HG03135 (cell line): ENCODE measurements around the gene ITPA.

ENCODE experiments used
- ATAC-seq: cut with Tn5 transposase; IDR thresholded peaks from one replicate; pipeline ENCODE4 v1.9.1; 2021; ENCODE audit warnings: mild to moderate bottlenecking, moderate library complexity; ENCODE audit not compliant: unreplicated experiment

ITPA gene

DNA sequence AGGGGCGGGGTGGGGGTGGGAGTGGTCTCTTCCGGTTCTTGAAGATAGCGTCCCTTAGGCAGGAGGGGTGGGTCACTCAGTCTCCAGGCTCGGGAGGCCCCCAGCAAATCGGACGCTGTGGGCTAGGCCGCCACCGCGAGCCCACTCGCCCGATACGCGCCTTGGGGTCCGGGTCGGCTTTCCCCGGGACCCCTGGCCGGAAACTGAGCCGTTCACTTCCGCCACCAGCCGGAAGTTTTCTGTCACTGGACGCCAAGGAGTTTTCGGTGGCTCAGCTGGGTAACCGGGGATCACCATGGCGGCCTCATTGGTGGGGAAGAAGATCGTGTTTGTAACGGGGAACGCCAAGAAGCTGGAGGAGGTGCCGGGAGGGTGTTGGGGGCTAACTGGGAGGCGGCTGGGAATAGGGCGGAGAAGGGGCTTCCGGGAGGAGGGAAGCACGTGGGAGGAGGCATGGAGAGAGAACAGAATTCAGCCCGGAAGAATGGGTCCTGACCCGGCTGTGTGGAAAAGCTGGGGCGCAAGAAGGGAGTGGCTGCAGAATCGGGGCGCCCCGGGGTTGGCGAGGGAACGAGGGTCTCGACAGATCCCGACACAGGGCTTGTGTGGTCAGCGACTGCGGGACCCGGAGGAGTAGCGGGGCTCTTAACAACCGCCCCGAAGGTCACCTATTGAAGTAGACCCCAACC lies at the start of gene ITPA:
Gene ITPA (plus strand): TSS at position 242 of the 689 bp plus-strand sequence. CDS start 54 bp downstream, at position 296.
- ATAC-seq = no peak

DNA sequence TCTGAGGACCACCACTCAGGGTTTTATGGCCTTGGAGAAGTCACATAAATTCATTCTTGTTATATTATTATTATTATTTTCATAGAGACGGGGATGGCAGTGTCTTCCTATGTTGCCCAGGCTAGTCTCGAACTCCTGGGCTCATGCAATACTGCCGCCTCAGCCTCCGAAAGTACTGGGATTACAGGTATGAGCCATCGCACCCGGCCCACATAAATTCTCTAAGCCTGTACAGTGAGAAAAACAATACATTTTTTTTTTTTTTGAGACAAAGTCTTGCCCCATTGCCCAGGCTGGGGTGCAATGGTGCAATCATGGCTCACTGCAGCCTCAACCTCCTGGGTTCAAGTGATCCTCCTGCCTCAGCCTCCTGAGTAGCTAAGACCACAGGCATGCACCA lies 48.9 kb upstream of the ITPA start:
- no peak for ATAC-seq

DNA sequence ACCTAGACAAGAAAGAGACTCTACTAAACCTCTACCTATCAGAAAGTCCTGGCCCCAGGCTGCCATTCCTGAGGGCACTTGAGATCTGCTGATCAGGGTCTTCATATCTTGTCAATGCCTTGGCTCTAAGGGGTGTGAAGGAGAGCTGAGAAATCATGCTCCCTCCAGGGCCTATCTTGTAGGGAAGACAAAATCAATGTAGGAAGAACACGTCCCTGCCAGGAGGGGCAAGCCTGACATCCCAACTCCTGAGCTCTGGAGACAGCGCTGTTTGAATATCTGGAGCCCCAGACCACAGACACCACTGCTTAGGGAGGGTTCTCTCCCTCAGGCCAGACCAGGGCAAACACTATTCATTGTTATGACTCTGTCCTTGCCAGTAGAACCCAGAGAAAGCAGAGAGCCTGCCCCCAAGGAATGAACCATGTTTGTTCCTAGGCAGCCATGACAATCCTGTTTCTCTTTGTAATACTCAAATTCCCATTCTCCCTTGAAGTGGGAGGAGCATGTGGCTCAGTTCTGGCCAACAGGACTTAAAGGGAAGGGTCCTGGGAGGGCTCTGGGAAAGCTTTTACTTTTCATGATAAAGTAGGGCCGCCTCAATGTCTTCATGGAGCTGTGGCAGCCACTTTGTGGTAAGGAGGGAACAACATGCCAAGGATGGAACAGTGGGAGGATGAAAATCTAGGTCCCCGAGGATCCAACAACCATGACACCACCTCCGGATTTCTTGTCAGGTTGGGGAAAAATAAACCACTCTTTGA lies 47.8 kb upstream of the ITPA start:
- ATAC-seq = no peak

DNA sequence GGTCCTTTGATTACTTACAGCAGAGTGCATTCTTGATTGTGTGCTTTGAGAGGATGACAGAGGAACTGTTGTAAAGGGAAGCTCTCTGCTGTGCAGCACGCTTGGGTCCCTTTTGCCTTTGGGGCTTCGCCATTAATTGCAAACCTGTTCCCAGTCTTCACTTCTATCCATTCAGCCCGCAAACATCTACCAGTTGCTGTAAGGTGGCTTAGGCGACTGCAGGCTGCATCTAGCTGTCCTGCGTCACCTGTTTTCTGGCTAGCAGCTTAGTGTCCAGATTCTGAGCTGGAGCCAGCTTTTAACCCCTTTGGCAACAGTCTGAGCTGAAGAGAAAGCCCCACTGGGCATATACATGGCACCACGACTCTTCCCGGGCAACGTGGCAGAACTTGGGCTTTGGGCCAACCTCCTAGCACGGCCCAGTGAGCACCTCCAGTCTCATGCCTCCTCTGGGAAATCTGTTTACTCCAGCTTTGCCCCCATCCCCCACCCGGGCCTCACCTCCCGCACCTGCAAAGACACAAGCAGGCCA lies 47.2 kb upstream of the ITPA start:
- no peak for ATAC-seq

DNA sequence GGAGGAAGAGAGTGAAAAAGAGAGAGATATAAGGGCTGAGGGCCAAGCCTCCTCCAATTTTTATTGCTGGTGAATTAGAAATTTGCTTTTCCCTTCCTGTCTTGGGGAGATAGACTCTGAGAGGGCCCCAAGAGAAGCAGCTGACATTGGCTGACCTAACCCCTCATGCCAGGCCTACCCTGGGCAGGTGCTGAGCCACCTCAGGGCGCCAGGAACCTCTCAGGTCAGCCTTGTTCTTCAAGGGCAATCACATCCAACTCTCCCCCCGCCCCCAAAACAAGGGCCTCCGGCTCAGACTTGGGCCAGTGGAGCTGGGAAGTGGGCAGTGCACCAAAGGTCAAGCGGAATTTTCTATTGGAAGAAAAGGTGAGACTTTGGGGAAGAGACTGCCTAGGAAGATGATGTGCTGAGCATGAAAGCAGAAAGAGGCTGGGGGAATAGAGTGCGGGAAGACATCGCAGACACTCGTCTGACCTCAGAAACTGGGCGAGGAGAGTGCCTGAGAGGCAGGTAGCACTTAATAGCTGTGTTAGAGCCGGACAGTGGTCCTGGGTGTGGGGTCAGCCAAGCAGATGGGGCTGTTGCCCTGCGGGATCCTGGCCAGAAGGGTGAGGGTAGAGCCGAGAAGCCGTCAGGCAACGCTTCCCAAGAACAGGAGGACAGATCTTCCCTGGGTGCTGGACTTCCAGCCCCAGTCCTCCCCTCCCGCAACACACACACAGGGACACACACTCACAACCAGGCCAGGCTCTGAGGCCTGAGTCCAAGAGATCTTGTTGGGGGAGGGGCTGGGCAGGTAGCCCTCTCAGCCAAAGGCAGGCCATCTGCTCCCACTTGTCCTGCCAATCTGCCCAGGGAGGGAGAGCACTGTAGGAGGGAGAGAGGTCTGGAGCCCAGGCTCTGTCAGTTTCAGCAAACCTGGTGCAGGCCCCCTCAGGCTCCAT lies 45.9 kb upstream of the ITPA start:
- no peak for ATAC-seq

DNA sequence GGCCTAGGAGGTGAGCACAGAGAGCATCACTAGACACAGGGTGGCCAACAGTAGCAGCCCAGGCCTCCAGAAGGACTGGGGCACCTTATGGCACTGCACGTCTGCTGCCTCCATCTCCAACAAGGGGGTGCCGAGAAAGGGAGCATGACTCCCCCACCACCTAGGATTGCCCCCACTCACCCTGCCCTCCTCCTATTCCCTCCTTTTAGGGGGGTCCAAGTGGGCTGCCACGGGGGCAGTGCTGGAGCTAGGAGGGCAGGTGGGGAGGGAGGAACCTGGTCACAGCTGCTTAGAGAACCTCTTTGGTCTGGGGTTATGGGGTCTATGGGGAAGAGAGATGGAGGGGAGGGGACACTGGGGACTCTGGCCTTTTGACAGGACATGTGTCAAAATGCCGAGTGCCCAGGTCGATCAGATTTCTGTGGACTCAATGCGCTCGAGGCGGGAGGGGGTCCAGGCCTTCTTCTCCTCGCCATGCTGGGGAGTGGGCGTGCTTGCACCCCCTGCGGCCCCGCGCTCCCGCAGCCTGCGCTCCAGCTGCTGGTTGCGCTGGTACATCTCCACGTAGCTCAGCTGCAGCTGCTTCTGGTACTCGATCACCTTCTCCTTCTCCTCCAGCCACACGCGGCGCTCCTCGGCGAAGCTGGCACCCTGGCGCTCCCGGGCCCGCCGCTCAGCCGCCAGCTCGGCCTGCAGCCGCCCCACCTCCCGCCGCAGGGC lies 45.1 kb upstream of the ITPA start:
- ATAC-seq = no peak

DNA sequence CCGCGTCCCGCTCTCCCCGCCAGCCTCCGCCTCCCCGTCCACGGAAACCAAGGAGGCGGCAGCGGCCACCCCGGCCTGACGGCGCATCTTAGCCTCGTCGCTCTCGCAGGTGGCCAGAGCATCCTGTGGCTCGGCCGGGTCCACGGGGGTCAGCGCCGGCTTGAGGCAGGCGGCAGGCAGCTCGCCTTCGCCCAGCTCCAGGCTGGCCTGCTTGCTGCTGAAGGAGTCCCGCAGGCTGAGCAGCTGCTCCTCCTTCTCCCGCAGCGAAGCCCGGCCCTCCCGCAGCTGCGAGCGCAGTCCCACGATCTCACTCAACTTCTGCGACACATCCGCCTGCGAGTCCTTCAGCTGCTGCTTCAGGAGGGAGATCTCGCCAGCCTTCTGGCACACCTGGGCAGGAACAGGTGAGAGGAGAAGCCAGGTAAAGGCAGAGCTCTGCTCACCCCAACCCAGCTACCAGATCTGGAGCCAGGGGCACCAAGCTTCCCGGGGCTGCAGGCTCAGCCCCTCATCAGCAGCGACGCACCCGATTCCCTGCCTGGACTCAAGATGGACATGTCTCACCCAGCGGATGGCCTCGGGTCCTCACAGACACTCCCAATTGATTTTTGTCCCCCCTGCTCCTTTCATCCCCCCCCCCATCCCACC lies 44.4 kb upstream of the ITPA start:
- ATAC-seq = no peak

DNA sequence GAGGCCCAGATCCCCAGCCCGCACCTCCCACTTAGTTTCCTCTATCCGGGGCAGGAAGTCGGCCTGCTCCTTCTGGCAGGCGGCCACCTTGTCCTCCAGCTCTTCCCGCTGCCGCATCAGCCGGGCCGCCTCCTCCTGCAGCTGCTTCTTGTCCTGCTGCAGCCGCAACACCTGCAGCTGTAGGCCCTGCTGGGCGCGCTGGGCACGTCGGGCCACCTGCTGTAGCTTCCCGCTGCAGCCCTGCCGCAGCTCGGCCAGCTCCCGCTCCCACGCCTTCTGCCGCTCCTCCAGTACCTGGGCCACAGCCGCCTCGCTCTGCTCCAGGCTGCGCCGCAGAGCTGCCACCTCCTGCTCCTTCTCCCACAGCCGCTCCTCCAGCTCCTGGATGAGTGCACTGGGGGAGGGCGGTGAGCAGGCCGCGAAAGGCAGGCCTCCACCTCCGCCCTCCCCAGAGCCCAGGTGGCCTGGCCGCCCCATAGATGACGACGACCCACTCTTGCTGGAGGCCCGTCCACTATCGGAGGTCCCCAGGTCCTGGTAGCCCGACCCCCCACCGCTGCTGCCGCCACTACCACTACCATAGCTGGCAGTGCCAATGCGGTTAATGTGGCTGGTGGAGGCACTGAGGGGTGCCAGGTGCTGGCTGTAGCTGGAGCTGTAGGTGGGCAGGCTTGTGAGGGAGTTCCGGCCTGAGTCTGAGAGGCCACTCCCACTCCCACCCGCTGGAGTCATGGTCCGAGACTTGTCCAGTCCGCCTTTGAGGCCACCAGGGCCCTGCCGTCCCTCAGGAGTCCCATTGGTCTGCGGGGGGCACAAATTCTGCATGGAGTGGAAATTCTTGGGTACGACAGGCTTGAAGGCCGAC lies 43.6 kb upstream of the ITPA start:
- ATAC-seq = no peak

DNA sequence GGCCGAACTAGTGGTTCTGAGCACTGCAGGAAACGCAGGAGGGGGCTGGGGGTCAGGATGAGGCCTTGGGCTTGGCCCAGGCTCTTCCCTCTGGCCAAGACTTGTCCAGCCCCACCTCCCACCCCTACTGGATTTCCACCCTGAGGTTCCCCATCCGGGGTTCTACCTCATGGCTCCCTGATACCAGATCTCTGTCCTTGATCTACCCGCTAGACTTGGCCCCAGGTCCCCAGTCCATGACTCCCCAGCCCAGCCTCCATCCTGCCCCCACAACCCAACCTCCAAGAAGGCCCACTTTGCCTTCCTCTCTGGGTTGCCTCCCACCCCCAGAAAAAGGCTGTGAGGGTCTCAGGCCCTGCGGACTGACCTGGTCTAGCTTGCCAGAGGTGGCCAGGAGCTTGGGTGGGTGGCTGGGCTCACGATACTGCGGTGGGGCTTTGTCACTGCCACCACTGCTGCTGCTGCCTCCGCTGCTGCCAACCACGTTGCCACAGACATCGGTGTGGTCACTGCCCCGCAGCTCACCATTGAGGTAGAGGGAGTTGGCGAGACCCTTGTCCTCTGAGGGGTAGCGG lies 42.9 kb upstream of the ITPA start:
- no peak for ATAC-seq

DNA sequence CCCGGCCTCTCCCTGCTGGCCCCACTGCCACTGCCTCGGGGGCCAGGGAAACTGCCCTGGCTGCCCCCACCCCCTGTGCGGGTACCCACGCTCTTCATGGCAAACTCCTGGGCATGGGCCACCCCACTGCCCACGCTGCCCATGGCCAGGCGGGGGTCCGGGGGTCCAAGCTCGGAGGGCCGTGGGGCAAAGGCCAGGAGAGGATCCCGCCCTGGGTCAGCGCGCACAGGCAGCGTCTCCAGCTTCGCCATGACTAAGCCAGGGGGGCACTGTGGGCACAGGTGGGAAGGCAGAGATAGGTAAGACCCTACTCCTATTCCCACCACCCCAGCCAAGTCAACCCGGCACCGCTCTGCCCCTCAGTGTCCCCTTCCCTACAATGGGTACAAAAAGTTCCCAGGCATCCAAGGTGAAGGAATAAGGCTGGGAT lies 42.4 kb upstream of the ITPA start:
- no peak for ATAC-seq

DNA sequence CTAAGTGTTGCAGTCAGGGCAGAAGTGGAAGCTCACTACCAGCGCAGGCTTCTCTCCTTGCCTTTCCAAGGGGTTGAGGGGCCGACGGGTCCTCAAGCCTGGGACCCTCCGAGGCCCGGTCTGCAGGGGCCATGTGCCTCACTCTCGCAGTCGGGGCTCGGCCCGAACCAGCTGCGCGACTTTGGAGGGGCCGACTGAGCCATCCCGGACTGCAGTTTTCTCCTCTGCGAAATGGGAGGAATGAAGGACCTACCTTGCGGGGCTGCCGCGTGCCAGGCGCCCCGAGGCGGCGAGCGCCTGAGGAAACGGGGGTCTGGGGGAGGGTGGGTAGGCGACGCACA lies 41.6 kb upstream of the ITPA start:
- no peak for ATAC-seq

DNA sequence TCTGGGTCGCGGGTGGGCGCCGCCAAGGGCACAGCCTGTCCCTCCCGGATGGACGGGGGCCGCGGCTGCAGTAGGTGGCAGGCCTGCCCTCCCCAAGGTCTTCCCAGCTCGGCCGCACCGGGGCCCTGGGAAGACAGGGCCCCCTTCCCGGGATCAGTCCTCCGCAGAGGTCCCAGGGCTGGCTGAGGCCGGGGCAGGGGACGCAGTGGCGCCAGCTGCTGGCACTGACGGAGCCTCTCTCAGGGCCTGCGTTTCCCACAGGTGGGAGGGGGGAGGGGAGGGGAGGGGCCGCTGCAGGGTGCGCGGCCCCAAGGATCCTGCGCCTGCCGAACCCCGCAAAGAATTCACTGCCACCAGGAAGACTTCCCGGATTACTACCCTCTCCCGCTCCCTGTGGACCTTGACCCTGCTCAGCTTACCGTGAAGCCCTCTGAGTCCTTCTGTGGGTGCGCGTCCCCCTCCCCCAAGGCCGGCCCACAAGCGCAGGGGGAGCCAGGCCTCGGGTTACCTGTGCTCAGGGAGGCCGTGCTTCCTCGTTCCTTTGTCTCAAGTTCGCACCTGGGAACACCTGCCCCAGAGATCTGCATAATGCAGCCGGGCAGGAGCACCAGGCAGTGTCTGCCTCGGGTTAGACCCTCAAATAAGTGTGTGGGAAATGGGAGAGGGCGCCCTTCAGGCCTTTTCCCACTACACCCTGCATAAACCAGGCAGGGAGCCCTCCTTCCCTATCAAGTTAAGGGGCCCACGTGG lies 41.0 kb upstream of the ITPA start:
- no peak for ATAC-seq

DNA sequence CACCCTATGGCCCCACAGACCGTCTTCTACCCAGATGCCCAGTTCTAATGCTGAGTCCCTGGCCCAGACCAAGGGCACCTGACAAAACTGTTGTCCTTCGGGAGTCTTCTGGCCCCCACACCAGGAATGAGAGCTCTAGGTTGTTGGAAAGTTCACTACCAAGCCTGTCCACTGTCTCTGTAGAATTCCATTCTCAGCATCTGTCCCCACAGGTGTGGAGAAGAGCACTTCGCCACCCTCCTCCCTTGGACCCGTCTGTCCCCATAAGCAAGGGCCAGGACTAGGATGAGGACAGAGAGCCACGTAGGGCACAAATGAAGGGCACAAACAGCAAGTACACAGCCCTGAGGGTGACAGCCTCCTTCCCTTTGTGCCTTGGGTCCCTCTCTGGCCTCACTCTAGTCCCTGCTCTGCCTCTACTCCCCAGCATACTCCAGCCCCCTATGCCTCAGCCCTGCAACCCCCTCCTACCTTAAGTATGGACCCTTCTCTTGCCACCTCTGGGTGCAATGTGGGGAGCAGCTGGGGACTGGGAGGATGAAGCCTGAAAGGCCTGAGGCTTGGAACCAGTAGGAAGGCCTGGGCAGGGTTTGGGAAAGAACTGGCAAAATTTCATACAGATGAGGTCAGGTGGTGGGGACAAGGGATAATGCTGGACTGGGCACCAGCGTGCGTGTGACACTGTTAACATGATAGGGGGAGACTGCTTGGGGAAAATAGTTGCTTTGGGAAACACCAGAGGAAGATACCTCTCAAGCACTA lies 40.3 kb upstream of the ITPA start:
- ATAC-seq = no peak

DNA sequence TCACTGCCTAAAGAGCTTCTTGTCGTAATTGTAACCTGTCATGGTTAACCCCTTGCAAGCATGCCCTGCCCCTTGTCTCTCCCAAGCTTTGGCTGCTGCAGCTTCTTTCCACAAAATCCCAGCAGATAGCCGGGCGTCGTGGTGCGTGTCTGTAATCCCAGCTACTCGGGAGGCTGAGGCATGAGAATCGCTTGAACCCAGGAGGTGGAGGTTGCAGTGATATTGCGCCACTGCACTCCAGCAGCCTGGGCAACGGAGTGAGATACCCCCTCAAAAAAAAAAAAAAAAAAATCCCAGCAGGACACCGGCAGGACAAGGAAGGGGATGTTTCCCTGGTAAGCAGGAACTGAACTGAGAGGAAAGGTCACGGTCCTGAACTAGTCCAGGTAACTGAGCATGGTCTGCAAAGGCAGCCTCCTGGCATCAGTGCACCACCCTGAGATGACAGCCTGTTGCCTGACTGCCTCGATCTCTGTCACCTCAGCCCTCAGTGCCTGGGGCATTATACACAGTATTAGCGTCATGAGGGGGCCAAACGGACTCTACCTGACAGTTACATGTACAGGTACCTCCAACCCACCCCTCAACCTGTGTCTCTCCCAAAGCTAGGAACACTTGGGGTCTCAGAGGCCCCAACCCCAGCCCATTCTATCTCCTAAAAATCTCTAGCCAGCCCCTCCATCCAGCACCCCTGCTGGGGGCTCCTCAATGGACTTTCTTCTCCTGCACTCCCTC lies 37.7 kb upstream of the ITPA start:
- no peak for ATAC-seq

DNA sequence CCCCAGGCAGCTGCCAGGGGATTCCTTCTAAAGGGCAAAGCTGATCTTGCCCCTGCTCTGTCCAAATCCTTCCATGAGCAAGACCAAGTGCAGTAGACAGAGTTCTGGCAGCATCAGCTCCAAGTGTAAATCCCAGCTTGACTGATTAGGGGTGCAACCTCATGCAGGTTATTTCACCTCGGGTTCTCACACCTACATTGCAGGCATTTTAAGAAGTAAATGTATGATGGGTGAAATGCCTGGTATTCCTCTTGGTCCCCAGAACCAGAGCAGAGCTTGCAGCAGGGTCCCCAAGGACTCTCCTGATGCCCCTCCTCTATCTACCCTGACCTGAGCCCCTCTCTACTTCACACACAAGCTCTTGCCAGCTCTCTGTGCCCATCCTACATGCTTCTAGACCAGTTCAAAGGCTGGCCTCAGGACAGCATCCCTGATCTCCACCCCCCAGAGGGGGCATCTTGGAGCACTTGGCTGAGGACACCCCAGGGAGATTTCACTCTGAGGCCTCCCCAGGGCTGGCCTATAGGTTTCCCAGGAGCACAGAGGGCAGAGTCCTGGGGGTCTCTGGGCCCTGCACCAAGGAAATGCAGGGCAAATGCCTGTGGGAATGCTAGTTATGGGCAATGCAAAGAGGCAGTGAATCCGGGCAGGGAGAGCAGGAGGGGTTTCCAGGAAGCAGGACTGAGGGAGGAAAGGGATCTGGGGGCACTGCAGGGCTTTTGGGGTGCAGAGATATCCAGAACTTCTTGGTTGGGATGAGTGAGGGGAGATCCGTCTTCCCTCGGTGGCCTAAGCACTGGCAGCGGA lies 37.0 kb upstream of the ITPA start:
- no peak for ATAC-seq
